SH-SY5Y (cell line): ENCODE data around the gene NRG3.

ENCODE experiments used
- GATA2 ChIP-seq: IDR thresholded peaks from 2 replicates; pipeline ENCODE4 v1.6.1; 2011; ENCODE audit warnings: mild to moderate bottlenecking, low read depth, low read length
- GATA3 ChIP-seq: IDR thresholded peaks from 2 replicates; pipeline ENCODE4 v1.6.1; 2011; ENCODE audit warnings: low read depth, mild to moderate bottlenecking, low read length, moderate library complexity

DNA sequence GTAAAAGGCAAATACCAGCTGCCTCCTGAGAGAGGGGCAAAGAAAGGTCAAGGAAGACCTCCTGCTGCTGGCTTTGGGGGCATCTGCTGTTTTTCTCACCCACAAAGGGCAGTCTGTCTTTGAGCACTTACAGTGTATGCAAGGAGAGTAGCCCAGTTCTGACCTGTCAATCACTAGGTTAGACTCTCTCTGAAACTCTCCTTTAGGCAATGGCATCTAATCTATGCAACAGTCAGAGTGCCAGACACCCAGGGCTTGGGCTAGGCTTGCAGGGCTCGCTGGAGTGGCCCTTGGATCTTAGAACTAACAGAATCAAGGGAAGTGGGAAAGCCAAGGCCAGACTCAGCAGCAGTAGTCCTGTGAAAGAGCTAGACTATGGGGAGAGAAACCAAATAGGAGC, 522.9 kb downstream of the NRG3 start:
- TF ChIP-seq GATA2 (no peak), GATA3 (no peak)
